Trophoblast cell (in vitro differentiated cells and primary cell): ENCODE measurements around the gene GALNT9.

ENCODE experiments used
- DNase-seq, 2 donors: peaks; one replicate each; pipeline ENCODE4 v3.0.0-alpha.2; 2016
- H2AFZ ChIP-seq: 2 replicates; pipeline ENCODE4 v1.6.1; 2013; ENCODE audit warnings: low read length, moderate library complexity, mild to moderate bottlenecking; ENCODE audit not compliant: insufficient read depth, poor library complexity
- H2AK5ac ChIP-seq: 2 replicates; pipeline ENCODE4 v1.6.1; 2013; ENCODE audit warnings: mild to moderate bottlenecking, low read length
- H2BK120ac ChIP-seq: 2 replicates; pipeline ENCODE4 v1.6.1; 2013; ENCODE audit warnings: low read length, mild to moderate bottlenecking, moderate library complexity; ENCODE audit not compliant: insufficient read depth, poor library complexity
- H2BK12ac ChIP-seq: 2 replicates; pipeline ENCODE4 v1.6.1; 2013; ENCODE audit warnings: mild to moderate bottlenecking, low read length, moderate library complexity
- H2BK5ac ChIP-seq: 2 replicates; pipeline ENCODE4 v1.6.1; 2013; ENCODE audit warnings: low read length, low read depth, moderate library complexity, mild to moderate bottlenecking; ENCODE audit not compliant: poor library complexity
- H3K14ac ChIP-seq: 2 replicates; pipeline ENCODE4 v1.6.1; 2013; ENCODE audit warnings: mild to moderate bottlenecking, low read length
- H3K18ac ChIP-seq: 2 replicates; pipeline ENCODE4 v1.6.1; 2013; ENCODE audit warnings: mild to moderate bottlenecking, low read length
- H3K23ac ChIP-seq: 2 replicates; pipeline ENCODE4 v1.6.1; 2013; ENCODE audit warnings: low read length
- H3K27ac ChIP-seq: 2 replicates; pipeline ENCODE4 v1.5.1; 2013; ENCODE audit warnings: low read depth, mild to moderate bottlenecking, inconsistent platforms, low read length, moderate library complexity
- H3K27me3 ChIP-seq: 2 replicates; pipeline ENCODE4 v1.6.1; 2013; ENCODE audit warnings: inconsistent platforms, mild to moderate bottlenecking, low read length, moderate library complexity; ENCODE audit not compliant: insufficient read depth
- H3K36me3 ChIP-seq, 2 experiments: 1 replicate in 1 of 2; 2 replicates in 1 of 2; pipeline ENCODE4 v1.6.1; 2013; ENCODE audit warnings: low read length in 2 of 2, mild to moderate bottlenecking in 2 of 2, moderate library complexity in 1 of 2; ENCODE audit not compliant: insufficient read depth in 2 of 2, control insufficient read depth in 1 of 2
- H3K4ac ChIP-seq: 2 replicates; pipeline ENCODE4 v1.6.1; 2013; ENCODE audit warnings: low read depth, mild to moderate bottlenecking, low read length, moderate library complexity
- H3K4me1 ChIP-seq, 2 experiments: 1 replicate in 1 of 2; 2 replicates in 1 of 2; pipeline ENCODE4 v1.6.1; 2013; ENCODE audit warnings: low read length in 2 of 2, mild to moderate bottlenecking in 2 of 2, moderate library complexity in 1 of 2; ENCODE audit not compliant: insufficient read depth in 2 of 2, control insufficient read depth in 1 of 2
- H3K4me2 ChIP-seq: 2 replicates; pipeline ENCODE4 v1.6.1; 2013; ENCODE audit warnings: inconsistent platforms, mild to moderate bottlenecking, low read length, moderate library complexity
- H3K4me3 ChIP-seq: 2 replicates; pipeline ENCODE4 v1.5.1; 2013; ENCODE audit warnings: mild to moderate bottlenecking, low read depth, low read length, inconsistent platforms
- H3K79me1 ChIP-seq: one replicate; pipeline ENCODE4 v1.6.1; 2013; ENCODE audit warnings: low read length
- H3K79me2 ChIP-seq: 2 replicates; pipeline ENCODE4 v1.6.1; 2013; ENCODE audit warnings: low read length, mild to moderate bottlenecking; ENCODE audit not compliant: control insufficient read depth, insufficient read depth, poor library complexity
- H3K9ac ChIP-seq: 2 replicates; pipeline ENCODE4 v1.6.1; 2013; ENCODE audit warnings: mild to moderate bottlenecking, low read length
- H3K9me3 ChIP-seq: 2 replicates; pipeline ENCODE4 v1.6.1; 2013; ENCODE audit warnings: low read depth, mild to moderate bottlenecking, control low read depth, inconsistent platforms, low read length; ENCODE audit not compliant: insufficient read depth
- H4K12ac ChIP-seq: 2 replicates; pipeline ENCODE4 v1.6.1; 2013; ENCODE audit warnings: low read depth, mild to moderate bottlenecking, low read length, moderate library complexity
- H4K8ac ChIP-seq: 2 replicates; pipeline ENCODE4 v1.6.1; 2013; ENCODE audit warnings: low read depth, mild to moderate bottlenecking, low read length, moderate library complexity
- H4K91ac ChIP-seq: one replicate; pipeline ENCODE4 v1.6.1; 2013; ENCODE audit warnings: low read depth, mild to moderate bottlenecking, low read length, moderate library complexity
- WGBS: extraction: QIAGEN DNeasy Blood & Tissue Kit; methylation state at CpG from one replicate; pipeline ENCODE4 v1.1.7; 2013; ENCODE audit warnings: missing lambda C conversion rate; ENCODE audit not compliant: insufficient read length, insufficient coverage; ENCODE audit errors: extremely low coverage; 5-methylcytosine and 5-hydroxymethylcytosine counted together

GALNT9 gene

GRCh38 chr12:132227118-132227517 is 102.3 kb downstream of the GALNT9 start:
- no peaks in the 10 kb centered on the region for H3K27me3 ChIP-seq
- no peak overlapping the region for H4K12ac ChIP-seq
- no peaks in the 10 kb centered on the region for H3K36me3 ChIP-seq
- H3K4me1 ChIP-seq = peaks cover 5 to 10% of the 10 kb centered on the region in 2 experiments
- WGBS = no CpG with 5 or more reads among the region's 28 CpGs
- H3K79me2 ChIP-seq = no peaks in the 10 kb centered on the region
- no peak overlapping the region for H3K14ac ChIP-seq
- peaks cover 29% of the 10 kb centered on the region for H3K9me3 ChIP-seq
- no peak overlapping the region for H3K23ac ChIP-seq
- no peak overlapping the region for H3K18ac ChIP-seq
- H3K27ac ChIP-seq = no peak overlapping the region
- no peak overlapping the region for H3K4ac ChIP-seq
- no peak overlapping the region for H3K4me3 ChIP-seq
- no peak overlapping the region for H4K8ac ChIP-seq
- no peak overlapping the region for H2BK120ac ChIP-seq
- H2BK12ac ChIP-seq = no peak overlapping the region
- H3K4me2 ChIP-seq = no peak overlapping the region
- H2AFZ ChIP-seq = no peak overlapping the region
- H2AK5ac ChIP-seq = no peak overlapping the region
- no peak overlapping the region for H4K91ac ChIP-seq
- no peak overlapping the region for H3K9ac ChIP-seq
- no peak overlapping the region for H2BK5ac ChIP-seq
- no peak for DNase-seq
- H3K79me1 ChIP-seq = peaks cover 4% of the 10 kb centered on the region

- Histone ChIP-seq H3K4ac (no peak overlapping the region), H3K9me3 (peaks cover 29% of the 10 kb centered on the region), H3K4me1 (peaks cover 5 to 11% of the 10 kb centered on the region in 2 experiments), H2BK12ac (no peak overlapping the region), H3K23ac (no peak overlapping the region), H3K27ac (no peak overlapping the region), H3K36me3 (no peaks in the 10 kb centered on the region), H3K9ac (no peak overlapping the region), H3K14ac (no peak overlapping the region), H3K4me2 (no peak overlapping the region), H4K8ac (no peak overlapping the region), H3K27me3 (no peaks in the 10 kb centered on the region), H4K12ac (no peak overlapping the region), H4K91ac (no peak overlapping the region), H2BK120ac (no peak overlapping the region), H2AFZ (no peak overlapping the region), H3K79me2 (no peaks in the 10 kb centered on the region), H2AK5ac (no peak overlapping the region), H3K79me1 (peaks cover 4% of the 10 kb centered on the region), H2BK5ac (no peak overlapping the region), H3K18ac (no peak overlapping the region), H3K4me3 (no peak overlapping the region)
- WGBS = 100% methylated on average over 1 of the region's 1 CpG
- DNase-seq = no peak
Observed at GRCh38 chr12:132226604-132227003, 102.8 kb downstream of the GALNT9 start.

- Histone ChIP-seq H2AFZ (no peak overlapping the region), H2BK12ac (no peak overlapping the region), H2AK5ac (no peak overlapping the region), H3K79me1 (peaks cover 4% of the 10 kb centered on the region), H3K4me3 (no peak overlapping the region), H4K8ac (no peak overlapping the region), H3K27me3 (no peaks in the 10 kb centered on the region), H3K27ac (no peak overlapping the region), H3K9ac (no peak overlapping the region), H4K12ac (no peak overlapping the region), H3K4me1 (peaks cover 5 to 11% of the 10 kb centered on the region in 2 experiments), H3K79me2 (no peaks in the 10 kb centered on the region), H3K36me3 (no peaks in the 10 kb centered on the region), H2BK120ac (no peak overlapping the region), H2BK5ac (no peak overlapping the region), H3K4me2 (no peak overlapping the region), H3K9me3 (peaks cover 28% of the 10 kb centered on the region), H3K4ac (no peak overlapping the region), H4K91ac (no peak overlapping the region), H3K23ac (peak overlapping the region; percentile 94), H3K14ac (no peak overlapping the region), H3K18ac (no peak overlapping the region)
- no peak for DNase-seq
- WGBS = 100% methylated on average over 1 of the region's 1 CpG
Observed at GRCh38 chr12:132225214-132225613, 104.2 kb downstream of the GALNT9 start.

GRCh38 chr12:132224484-132224883 is 104.9 kb downstream of the GALNT9 start:
- 100% methylated on average over 1 of the region's 2 CpGs for WGBS
- Histone ChIP-seq H3K79me1 (peaks cover 4% of the 10 kb centered on the region), H3K9ac (no peak overlapping the region), H3K4me3 (no peak overlapping the region), H3K4me1 (peaks cover 5 to 11% of the 10 kb centered on the region in 2 experiments), H3K14ac (no peak overlapping the region), H3K9me3 (peaks cover 24% of the 10 kb centered on the region), H3K36me3 (no peaks in the 10 kb centered on the region), H3K27ac (no peak overlapping the region), H3K79me2 (no peaks in the 10 kb centered on the region), H3K27me3 (no peaks in the 10 kb centered on the region), H4K8ac (no peak overlapping the region), H3K4ac (no peak overlapping the region), H2BK12ac (no peak overlapping the region), H3K23ac (no peak overlapping the region), H3K4me2 (no peak overlapping the region), H2AFZ (no peak overlapping the region), H2AK5ac (no peak overlapping the region), H2BK120ac (no peak overlapping the region), H4K91ac (no peak overlapping the region), H3K18ac (no peak overlapping the region), H2BK5ac (no peak overlapping the region), H4K12ac (no peak overlapping the region)
- no peak for DNase-seq
